ENCODE results near the gene HCRT.
A peak's percentile ranks its signal among the peaks of the same experiment; 100 is the strongest.

HCRT gene

GRCh38 chr17:42165751-42166150 lies 19.5 kb downstream of the HCRT start:
- TF ChIP-seq, protein P1, sequence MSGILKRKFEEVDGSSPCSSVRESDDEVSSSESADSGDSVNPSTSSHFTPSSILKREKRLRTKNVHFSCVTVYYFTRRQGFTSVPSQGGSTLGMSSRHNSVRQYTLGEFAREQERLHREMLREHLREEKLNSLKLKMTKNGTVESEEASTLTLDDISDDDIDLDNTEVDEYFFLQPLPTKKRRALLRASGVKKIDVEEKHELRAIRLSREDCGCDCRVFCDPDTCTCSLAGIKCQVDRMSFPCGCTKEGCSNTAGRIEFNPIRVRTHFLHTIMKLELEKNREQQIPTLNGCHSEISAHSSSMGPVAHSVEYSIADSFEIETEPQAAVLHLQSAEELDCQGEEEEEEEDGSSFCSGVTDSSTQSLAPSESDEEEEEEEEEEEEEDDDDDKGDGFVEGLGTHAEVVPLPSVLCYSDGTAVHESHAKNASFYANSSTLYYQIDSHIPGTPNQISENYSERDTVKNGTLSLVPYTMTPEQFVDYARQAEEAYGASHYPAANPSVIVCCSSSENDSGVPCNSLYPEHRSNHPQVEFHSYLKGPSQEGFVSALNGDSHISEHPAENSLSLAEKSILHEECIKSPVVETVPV (CRISPR knock-in tag; IDR thresholded peaks at IDR 0.05): no peak
- TF ChIP-seq ARNTL (CRISPR knock-in tag; IDR thresholded peaks at IDR 0.05; ENCODE audit: borderline replicate concordance, low read depth) (no peak), ZFP3 (CRISPR knock-in tag; IDR thresholded peaks at IDR 0.05) (no peak), ZNF565 (CRISPR knock-in tag; conservative IDR thresholded peaks at IDR 0.05; ENCODE audit: low read depth) (no peak), GLIS3 (CRISPR knock-in tag; IDR thresholded peaks at IDR 0.05) (no peak), ESRRG (CRISPR knock-in tag; IDR thresholded peaks at IDR 0.05) (no peak), TCF4 (CRISPR knock-in tag; IDR thresholded peaks at IDR 0.05; ENCODE audit: borderline replicate concordance) (no peak)
- TF ChIP-seq, protein P2, sequence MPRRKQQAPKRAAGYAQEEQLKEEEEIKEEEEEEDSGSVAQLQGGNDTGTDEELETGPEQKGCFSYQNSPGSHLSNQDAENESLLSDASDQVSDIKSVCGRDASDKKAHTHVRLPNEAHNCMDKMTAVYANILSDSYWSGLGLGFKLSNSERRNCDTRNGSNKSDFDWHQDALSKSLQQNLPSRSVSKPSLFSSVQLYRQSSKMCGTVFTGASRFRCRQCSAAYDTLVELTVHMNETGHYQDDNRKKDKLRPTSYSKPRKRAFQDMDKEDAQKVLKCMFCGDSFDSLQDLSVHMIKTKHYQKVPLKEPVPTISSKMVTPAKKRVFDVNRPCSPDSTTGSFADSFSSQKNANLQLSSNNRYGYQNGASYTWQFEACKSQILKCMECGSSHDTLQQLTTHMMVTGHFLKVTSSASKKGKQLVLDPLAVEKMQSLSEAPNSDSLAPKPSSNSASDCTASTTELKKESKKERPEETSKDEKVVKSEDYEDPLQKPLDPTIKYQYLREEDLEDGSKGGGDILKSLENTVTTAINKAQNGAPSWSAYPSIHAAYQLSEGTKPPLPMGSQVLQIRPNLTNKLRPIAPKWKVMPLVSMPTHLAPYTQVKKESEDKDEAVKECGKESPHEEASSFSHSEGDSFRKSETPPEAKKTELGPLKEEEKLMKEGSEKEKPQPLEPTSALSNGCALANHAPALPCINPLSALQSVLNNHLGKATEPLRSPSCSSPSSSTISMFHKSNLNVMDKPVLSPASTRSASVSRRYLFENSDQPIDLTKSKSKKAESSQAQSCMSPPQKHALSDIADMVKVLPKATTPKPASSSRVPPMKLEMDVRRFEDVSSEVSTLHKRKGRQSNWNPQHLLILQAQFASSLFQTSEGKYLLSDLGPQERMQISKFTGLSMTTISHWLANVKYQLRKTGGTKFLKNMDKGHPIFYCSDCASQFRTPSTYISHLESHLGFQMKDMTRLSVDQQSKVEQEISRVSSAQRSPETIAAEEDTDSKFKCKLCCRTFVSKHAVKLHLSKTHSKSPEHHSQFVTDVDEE (CRISPR knock-in tag; IDR thresholded peaks at IDR 0.05): no peak
- no peak for ATAC-seq

DNA sequence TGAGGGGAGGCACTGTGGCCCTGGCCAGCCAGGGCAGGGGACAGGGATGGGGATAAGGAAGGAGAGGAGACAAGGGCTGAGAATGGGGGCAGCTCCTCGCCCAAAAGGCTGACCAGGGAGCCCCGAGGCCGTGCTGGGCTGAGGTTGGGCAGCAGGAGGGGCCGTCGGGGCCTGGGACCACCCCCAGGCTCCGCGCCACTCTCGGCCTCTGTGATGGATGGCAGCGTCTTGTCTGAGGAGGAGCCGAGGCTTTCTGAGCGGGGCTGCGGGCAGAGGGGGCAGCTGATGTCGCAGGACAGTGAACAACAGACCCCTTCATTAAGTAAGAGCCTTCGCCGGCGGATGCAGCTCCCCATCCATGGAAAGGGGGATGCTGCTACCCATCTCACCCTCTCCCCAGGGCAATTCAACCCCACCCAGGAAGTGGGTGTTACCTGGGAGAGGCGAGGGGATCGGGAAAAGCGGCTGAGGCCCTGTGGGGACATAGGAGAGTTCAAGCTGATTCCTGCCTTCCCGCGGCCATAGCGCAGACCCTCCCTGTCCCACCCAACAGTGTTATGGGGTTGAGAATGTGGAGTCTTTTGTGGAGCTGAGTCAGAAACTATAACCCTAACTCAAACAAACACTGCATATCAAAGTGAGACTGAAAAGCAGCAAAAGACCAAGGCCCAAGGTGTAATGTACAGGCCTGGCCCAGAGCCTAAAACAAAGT lies 21.4 kb downstream of the HCRT start:
- no peak for ATAC-seq
- TF ChIP-seq RARB (CRISPR knock-in tag; IDR thresholded peaks at IDR 0.05) (no peak), CSDC2 (CRISPR knock-in tag; IDR thresholded peaks at IDR 0.05) (no peak), ZNF70 (CRISPR knock-in tag; IDR thresholded peaks at IDR 0.05) (no peak), BACH2 (CRISPR knock-in tag; IDR thresholded peaks at IDR 0.05; ENCODE audit: borderline replicate concordance) (no peak), ZC3H10 (CRISPR knock-in tag; IDR thresholded peaks at IDR 0.05) (no peak), PPARA (CRISPR knock-in tag; IDR thresholded peaks at IDR 0.05; ENCODE audit: borderline replicate concordance) (no peak), ZFP3 (CRISPR knock-in tag; IDR thresholded peaks at IDR 0.05) (no peak), ARNTL (CRISPR knock-in tag; IDR thresholded peaks at IDR 0.05; ENCODE audit: borderline replicate concordance, low read depth) (no peak), ZNF565 (CRISPR knock-in tag; conservative IDR thresholded peaks at IDR 0.05; ENCODE audit: low read depth) (no peak), TCF4 (CRISPR knock-in tag; IDR thresholded peaks at IDR 0.05; ENCODE audit: borderline replicate concordance) (no peak), ZNF8 (CRISPR knock-in tag; IDR thresholded peaks at IDR 0.05) (no peak), TOX (CRISPR knock-in tag; IDR thresholded peaks at IDR 0.05; ENCODE audit: borderline replicate concordance) (no peak), CREB5 (CRISPR knock-in tag; IDR thresholded peaks at IDR 0.05; ENCODE audit: low read depth) (no peak), ZFP30 (CRISPR knock-in tag; IDR thresholded peaks at IDR 0.05) (no peak)
- TF ChIP-seq, protein P2 (CRISPR knock-in tag; IDR thresholded peaks at IDR 0.05): no peak
- TF ChIP-seq, protein P1 (CRISPR knock-in tag; IDR thresholded peaks at IDR 0.05): no peak

DNA sequence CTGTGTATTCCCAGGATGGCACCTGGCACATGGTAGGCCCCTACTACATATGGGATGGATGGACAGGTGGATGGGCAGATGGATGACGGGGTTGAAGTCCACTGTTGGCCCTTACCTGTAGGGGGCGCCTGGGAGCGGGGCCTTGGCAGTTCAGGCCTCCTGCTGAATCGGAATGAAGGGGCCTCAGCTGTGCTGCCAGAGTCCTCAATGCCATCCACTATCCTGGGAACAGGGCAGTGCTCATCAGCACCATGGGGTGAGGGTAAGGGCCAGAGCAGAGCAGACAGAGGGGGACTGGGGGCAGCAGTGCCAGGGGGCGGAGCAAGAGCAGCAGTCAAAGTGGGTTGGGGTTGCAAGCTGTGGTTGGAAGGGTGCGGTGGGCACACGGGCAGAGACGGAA lies 22.1 kb downstream of the HCRT start:
- peak; percentile 16; the same call in 1 of the 3 replicates for ATAC-seq
- TF ChIP-seq ESRRG (CRISPR knock-in tag; IDR thresholded peaks at IDR 0.05) (no peak), ZFP30 (CRISPR knock-in tag; IDR thresholded peaks at IDR 0.05) (no peak), ZNF565 (CRISPR knock-in tag; conservative IDR thresholded peaks at IDR 0.05; ENCODE audit: low read depth) (no peak), RARB (CRISPR knock-in tag; IDR thresholded peaks at IDR 0.05) (no peak), ISL1 (CRISPR knock-in tag; IDR thresholded peaks at IDR 0.05) (no peak), ARNTL (CRISPR knock-in tag; IDR thresholded peaks at IDR 0.05; ENCODE audit: borderline replicate concordance, low read depth) (no peak), POU6F1 (CRISPR knock-in tag; IDR thresholded peaks at IDR 0.05; ENCODE audit: borderline replicate concordance, low read depth) (no peak), BACH2 (CRISPR knock-in tag; IDR thresholded peaks at IDR 0.05; ENCODE audit: borderline replicate concordance) (no peak), CREB5 (CRISPR knock-in tag; IDR thresholded peaks at IDR 0.05; ENCODE audit: low read depth) (no peak), SNAI2 (CRISPR knock-in tag; IDR thresholded peaks at IDR 0.05) (no peak), ZNF70 (CRISPR knock-in tag; IDR thresholded peaks at IDR 0.05) (no peak)
- TF ChIP-seq, protein P1 (CRISPR knock-in tag; IDR thresholded peaks at IDR 0.05): no peak

All from SK-N-SH treated with all-trans-retinoic acid at 6 μM for 48 hours (cell line).